Measurements from ENCODE around the gene ANKRD53. TPM values are rescaled to one million over a fixed set of nuclear protein-coding genes. Genes with fewer than 3 reads are reported as not detected.

The ANKRD53 gene, protein sequence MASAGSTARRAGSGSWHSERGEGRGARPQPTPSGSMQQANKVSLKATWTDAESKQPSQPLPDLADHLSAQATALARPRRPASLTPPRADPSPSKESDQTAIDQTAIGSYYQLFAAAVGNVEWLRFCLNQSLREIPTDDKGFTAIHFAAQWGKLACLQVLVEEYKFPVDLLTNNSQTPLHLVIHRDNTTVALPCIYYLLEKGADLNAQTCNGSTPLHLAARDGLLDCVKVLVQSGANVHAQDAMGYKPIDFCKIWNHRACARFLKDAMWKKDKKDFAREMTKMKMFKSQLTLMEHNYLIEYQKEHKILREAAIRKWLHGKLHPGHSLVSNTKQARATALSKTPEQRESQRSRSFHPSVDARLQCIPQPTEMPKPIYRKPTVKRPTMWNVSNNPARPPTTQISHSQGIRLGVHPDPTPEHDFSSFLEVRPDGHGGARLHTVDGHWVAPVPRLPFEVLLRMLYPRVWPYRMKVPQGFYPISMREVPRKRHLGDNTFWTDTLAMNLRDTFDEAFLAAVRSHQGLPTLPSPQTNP
- not detected in 2 replicates for total RNA-seq (2014; rRNA removed; shearing (Covaris generic))

DNA sequence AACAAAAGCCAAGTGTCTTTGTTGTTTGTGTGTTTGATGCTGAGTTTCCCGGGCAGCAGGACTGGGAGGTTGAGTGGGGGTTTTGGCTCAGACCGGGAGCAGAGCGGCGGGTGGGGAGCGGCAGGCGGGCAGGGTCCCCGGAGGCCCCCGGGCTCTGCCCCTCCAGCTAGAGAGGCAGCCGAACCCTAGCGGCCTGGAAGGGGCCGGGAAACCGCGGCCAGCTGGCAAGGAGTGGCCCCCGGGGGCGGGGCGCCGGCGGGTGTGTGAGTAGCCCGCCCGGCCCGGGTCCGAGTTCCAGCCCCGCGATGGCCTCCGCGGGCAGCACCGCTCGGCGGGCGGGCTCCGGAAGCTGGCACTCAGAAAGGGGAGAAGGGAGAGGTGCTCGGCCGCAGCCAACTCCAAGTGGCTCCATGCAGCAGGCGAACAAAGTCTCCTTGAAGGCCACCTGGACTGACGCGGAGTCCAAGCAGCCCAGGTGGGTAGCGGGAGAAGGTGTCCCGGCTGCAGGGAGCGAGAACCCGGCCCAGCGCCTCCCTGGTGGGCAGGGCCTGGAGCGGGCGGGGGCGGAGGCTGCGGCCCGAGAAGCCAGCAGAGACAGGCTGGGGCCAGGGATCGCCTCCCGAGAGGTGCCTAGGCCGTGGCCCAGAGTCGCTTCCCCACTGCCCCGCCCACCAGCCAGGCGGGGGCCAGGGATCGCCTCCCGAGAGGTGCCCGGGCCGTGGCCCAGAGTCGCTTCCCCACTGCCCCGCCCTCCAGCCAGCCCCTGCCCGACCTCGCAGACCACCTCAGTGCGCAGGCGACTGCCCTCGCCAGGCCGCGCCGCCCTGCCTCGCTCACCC is at the start of gene ANKRD53:
Gene ANKRD53 (plus strand): TSS at position 290 of the 839 bp plus-strand sequence. CDS start 16 bp downstream, at position 306.
- H3K27me3 ChIP-seq (replicated peaks): no peaks in the 10 kb centered on the region
- DNase-seq (ENCODE audit: low read depth in 1 of 2, low spot score in 2 of 2): no peak
- H3K4me1 ChIP-seq (replicated peaks): no peaks in the 10 kb centered on the region; the same call in 1 of the 2 replicates
- H3K9me3 ChIP-seq (replicated peaks): no peaks in the 10 kb centered on the region
- no peaks in the 10 kb centered on the region for H3K36me3 ChIP-seq
- H3K27ac ChIP-seq: no peak within 1 kb of the TSS
- H3K4me3 ChIP-seq: peak within 1 kb of the TSS; percentile 47

DNA sequence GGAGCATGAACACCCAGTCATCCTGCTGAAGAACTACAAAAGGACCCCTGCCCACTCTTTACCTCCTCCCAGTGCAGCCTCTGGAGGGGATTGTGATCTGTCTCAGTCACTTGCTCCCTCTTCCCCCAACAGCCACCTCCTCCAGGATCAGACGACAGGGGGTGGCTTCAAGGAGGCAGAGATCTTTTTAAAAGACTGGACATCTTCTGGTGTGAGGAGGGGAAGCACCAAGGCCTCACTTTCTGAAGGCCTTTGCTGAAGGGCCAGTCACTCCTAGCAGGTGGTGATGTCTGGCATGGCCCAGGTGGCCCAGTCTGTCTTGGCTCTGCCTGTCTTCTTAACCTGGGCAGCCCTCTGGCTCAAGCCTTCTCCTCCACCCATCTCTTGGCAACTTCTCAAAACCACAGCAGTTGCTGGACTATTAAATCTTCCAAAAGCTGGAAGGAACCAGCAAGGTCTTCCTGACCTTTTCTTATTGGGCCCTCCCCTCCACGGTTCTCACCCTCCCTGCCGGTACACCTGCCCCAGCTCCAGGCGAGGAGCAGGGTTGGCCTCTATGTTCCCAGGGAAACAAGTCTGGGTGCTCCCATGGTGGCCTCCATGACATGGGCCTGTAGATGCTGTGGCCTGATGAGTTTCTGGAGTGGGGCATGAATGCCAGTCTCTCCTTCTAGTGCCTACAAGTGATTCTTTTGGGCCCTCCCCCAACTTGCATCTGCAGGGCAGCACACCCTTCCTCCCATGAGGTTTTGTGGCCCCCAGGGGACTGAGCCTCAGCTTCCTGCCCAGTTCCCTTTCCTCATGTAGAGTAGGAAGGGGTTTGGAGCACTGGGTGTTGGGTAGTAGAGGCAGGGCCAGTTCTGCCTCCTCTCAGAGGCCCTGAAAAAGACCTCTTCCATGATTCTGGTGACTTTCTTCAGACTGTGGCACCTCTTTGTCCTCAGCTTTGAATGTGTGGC is 47.8 kb upstream of the ANKRD53 start:
- no peaks in the 10 kb centered on the region for H3K36me3 ChIP-seq
- DNase-seq (ENCODE audit: low read depth in 1 of 2, low spot score in 2 of 2): no peak
- H3K4me1 ChIP-seq (replicated peaks): no peaks in the 10 kb centered on the region
- no peak overlapping the region for H3K27ac ChIP-seq
- no peak overlapping the region for H3K4me3 ChIP-seq
- H3K27me3 ChIP-seq (replicated peaks): 0 out of 2 replicates have a peak, but pooled peaks cover 4% of the 10 kb centered on the region
- no peaks in the 10 kb centered on the region for H3K9me3 ChIP-seq (replicated peaks)

DNA sequence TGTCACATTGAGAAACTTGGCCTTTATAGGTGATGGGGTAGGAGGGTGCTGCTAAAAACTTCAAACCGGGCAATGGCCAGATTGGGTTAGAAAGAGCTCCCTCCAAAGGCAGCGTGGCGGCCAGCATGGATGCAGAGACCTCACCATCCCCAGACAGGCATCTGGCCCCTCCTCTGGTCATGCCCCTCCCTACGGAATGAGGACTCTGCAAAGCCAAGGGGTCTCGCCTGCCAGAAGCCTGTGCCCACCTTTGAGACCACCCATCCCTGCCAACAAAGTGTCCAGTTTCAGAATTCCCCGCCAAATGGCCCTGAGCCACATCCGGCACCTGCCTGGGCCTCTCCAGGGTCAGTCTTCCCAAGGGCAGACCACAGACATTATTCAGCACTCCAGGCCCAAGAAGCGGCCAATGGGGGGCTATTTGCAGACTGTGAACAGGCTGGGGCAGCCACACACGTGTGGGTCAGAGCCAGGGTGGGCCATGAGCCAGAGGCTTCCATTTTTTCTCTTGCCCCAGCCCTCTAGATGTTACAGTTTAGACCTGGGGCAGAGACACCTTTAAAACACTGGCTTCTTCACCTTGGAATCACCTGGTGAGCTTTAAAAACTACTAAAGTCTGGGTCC is 46.9 kb upstream of the ANKRD53 start:
- DNase-seq (ENCODE audit: low read depth in 1 of 2, low spot score in 2 of 2): no peak
- H3K4me3 ChIP-seq: no peak overlapping the region
- no peak overlapping the region for H3K27ac ChIP-seq
- H3K9me3 ChIP-seq (replicated peaks): no peaks in the 10 kb centered on the region
- H3K36me3 ChIP-seq: no peaks in the 10 kb centered on the region
- H3K27me3 ChIP-seq (replicated peaks): peaks cover 4% of the 10 kb centered on the region; the same call in 1 of the 2 replicates
- H3K4me1 ChIP-seq (replicated peaks): no peaks in the 10 kb centered on the region

DNA sequence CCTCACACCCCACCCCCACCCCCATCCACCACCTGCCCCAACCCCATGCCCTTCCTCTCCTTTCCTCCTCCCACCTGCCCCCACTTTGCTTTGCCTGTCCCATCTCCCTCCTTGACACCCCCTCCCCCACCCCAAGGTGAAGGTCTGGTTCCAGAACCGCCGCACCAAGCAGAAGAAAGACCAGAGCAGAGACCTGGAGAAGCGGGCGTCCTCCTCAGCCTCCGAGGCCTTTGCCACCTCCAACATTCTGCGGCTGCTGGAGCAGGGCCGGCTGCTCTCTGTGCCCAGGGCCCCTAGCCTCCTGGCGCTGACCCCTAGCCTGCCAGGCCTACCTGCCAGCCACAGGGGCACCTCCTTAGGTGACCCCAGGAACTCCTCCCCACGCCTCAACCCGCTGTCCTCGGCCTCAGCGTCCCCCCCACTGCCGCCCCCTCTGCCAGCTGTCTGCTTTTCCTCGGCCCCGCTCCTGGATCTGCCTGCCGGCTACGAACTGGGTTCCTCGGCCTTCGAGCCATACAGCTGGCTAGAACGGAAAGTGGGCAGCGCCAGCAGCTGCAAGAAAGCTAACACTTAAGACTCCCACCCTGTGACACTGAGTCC is 45.7 kb upstream of the ANKRD53 start:
- Histone ChIP-seq H3K36me3 (no peaks in the 10 kb centered on the region), H3K9me3 (replicated peaks) (no peaks in the 10 kb centered on the region), H3K27me3 (replicated peaks) (peaks cover 4% of the 10 kb centered on the region; the same call in 1 of the 2 replicates), H3K4me1 (replicated peaks) (no peaks in the 10 kb centered on the region), H3K27ac (no peak overlapping the region), H3K4me3 (no peak overlapping the region)
- peak in 1 of 2 experiments; percentile 37 for DNase-seq (ENCODE audit: low read depth in 1 of 2, low spot score in 2 of 2)

DNA sequence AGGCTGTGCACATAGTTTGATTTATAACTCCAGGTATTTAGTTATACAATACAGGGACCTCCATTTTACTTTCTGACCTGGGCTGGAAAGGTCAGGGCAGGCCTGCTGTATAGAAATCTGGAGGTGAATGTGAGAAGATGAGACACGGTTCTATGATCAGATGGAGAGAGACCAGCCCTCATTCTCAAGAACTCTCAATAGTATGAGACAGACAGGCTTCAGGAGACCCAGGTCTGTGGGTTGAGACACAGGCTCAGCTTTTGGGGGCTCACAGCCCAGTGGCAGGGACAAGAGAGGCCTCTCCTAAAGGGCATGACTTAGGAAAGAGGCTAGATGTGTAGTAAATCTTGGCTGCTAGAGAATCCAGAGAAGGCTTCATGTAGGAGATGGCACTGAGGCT is 43.4 kb upstream of the ANKRD53 start:
- no peak for DNase-seq (ENCODE audit: low read depth in 1 of 2, low spot score in 2 of 2)
- H3K27me3 ChIP-seq (replicated peaks): peaks cover 4% of the 10 kb centered on the region; the same call in 1 of the 2 replicates
- no peaks in the 10 kb centered on the region for H3K9me3 ChIP-seq (replicated peaks)
- H3K27ac ChIP-seq: no peak overlapping the region
- no peaks in the 10 kb centered on the region for H3K4me1 ChIP-seq (replicated peaks)
- no peak overlapping the region for H3K4me3 ChIP-seq
- no peaks in the 10 kb centered on the region for H3K36me3 ChIP-seq

DNA sequence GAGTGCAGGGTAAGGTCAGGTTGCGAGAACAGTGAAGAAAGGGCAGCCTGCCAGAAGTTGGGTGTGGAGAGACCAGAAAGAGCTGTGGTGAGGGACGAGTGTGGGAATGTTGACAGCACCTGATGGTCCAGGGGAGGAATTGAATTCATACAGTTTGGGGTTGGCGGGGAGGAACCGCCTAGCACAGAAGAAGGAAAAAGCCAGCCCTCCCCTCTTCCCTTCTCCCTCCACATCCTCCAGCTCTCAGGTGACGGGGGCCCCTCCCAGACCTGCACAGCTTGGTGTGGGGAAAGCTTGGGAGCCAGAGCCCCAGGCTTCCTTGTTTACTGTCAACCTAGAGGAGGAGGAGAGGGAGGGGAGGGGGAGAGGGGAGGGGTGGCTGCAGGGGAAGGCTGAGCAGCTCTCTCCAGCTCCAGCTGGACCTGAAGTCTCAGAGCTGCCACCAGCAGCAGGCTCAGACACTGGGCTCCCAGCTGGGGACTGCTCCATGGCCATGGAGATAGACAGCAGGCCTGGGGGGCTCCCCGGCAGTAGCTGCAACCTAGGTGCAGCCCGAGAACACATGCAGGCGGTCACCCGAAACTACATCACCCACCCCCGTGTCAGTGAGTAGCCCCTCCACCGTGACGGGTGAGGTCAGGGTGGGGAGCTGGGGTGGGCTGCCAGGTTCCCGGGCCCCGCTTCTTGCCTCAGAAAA is 42.8 kb upstream of the ANKRD53 start, which contains the start of gene ATP6V1B1:
Gene ATP6V1B1 (plus strand): TSS at position 433 of the 697 bp plus-strand sequence. CDS start 55 bp downstream, at position 488.
- Histone ChIP-seq H3K36me3 (no peaks in the 10 kb centered on the region), H3K9me3 (replicated peaks) (no peaks in the 10 kb centered on the region), H3K4me1 (replicated peaks) (no peaks in the 10 kb centered on the region), H3K4me3 (no peak within 1 kb of the TSS), H3K27ac (no peak within 1 kb of the TSS), H3K27me3 (replicated peaks) (peaks cover 4% of the 10 kb centered on the region; the same call in 1 of the 2 replicates)
- peak in 1 of 2 experiments; percentile 34 for DNase-seq (ENCODE audit: low read depth in 1 of 2, low spot score in 2 of 2)

DNA sequence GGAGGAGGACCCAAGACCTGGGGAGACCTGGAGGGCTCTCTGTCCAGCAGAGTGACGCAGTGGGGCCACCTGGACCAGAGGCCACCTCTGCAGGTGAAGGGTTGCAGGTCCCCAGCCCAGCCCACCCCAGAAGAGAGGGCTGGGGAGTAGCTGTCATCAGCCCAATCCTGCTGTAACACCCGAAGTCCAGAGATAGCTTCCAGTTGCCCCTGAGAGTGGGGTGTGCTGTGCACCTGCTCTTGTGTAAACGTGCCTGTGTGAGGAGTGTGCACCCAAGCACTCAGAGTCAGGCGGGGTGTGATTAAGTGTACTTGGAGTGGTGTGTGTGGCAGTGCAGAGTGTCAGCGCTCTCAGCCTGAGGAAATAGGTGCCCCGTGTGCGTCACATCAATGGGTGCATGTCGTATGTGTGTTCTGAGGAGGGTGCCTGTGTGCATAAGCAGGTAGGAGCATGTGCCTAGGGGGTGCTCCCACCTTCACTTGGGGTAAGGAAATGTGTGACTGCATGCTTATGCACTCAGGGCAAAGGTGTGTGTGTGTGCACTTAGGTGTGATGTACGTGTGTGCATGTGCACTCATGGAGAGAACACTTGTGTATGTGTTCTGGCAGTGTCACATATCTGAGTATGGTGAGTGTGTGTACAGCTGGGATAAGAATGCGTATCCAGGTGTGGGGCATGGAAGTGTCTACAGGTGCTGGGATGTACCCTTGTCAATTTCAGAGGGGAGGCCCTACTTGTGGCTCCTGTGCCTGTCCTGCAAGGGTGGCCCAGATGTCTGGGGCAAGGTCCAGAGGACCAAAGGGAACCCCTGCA is 42.1 kb upstream of the ANKRD53 start:
- peaks cover 4% of the 10 kb centered on the region; the same call in 1 of the 2 replicates for H3K27me3 ChIP-seq (replicated peaks)
- peak in 1 of 2 experiments; percentile 26 for DNase-seq (ENCODE audit: low read depth in 1 of 2, low spot score in 2 of 2)
- no peak overlapping the region for H3K4me3 ChIP-seq
- no peaks in the 10 kb centered on the region for H3K36me3 ChIP-seq
- no peaks in the 10 kb centered on the region for H3K9me3 ChIP-seq (replicated peaks)
- H3K27ac ChIP-seq: no peak overlapping the region
- no peaks in the 10 kb centered on the region for H3K4me1 ChIP-seq (replicated peaks)

DNA sequence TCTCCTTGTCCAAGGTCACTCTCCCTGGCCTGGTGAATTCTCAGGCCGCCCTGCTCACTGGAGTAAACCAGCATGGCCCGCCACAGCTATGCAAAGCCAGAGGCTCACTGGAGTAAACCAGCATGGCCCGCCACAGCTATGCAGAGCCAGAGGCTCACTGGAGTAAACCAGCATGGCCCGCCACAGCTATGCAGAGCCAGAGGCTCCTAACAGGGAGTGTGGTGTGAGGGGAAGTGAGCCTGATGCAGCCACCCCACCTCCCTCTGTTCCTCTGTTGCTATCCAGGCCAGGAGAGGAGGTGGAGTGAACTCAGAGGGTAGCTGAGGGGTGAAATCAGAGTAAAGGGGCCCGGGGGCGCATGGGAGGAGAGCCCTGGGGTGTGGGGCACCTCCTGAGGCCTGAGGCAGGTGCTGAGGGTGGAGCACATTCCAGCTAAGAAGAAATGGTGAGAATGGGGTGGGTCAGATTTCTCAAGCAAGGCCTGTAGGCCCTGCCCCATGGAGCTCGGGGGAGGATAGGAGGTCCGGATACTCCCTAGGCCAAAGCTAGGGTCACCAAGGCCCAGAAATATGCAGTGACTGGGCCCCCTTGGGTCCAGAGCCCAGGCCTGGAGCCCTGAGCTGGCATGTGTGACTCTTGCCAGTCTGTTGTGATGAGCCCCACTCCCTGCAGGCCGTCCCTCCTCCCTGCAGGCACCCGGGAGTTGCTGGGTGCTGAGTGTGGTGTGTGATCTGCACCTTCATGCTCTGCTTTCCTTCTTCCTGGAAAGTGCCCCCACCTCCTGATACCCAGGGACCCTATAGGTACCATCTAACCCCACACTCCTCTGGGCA is 41.2 kb upstream of the ANKRD53 start:
- H3K4me3 ChIP-seq: no peak overlapping the region

DNA sequence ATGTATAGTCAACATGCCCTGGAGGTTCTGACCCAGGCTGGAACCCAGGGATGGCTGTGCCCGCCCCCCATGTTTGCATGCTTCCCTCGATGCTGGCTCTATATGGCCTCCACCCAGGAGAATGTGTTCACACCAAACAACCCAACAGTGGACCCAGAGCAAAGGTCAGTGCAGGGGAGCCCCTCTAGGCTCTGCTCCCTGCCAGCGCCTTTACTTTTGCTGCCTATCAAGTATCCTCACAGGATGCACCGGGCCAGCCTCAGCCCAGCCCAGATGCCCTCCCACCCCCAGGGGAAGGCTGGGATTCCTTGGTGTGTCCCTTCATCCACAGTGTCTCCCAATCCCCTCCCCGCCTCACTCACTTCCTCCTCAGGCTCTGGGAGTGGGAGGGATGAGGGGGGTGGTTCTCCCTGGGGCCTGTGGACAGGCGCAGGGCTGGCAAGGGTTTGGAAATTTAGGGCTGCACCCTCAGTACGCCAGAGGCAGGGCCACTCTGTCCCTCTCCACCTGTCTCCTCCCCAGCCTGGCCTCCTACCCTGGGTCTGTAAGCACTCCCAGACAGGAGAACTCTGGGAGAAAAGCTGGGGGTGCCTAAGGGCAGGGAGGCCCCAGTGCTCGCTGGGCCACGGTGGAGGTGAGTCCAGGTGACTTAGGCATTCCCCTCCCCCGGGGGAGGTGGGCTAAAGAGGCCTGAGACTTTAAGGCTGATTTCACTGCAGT is 40.4 kb upstream of the ANKRD53 start:
- no peaks in the 10 kb centered on the region for H3K4me1 ChIP-seq (replicated peaks)
- H3K27ac ChIP-seq: no peak overlapping the region
- DNase-seq (ENCODE audit: low read depth in 1 of 2, low spot score in 2 of 2): peak in 1 of 2 experiments; percentile 33
- no peaks in the 10 kb centered on the region for H3K36me3 ChIP-seq
- no peak overlapping the region for H3K4me3 ChIP-seq
- no peaks in the 10 kb centered on the region for H3K9me3 ChIP-seq (replicated peaks)
- H3K27me3 ChIP-seq (replicated peaks): peaks cover 4% of the 10 kb centered on the region; the same call in 1 of the 2 replicates

More for the DNA sequence above, 41.2 kb upstream of the ANKRD53 start:
- Histone ChIP-seq H3K36me3 (no peaks in the 10 kb centered on the region), H3K27me3 (replicated peaks) (peaks cover 4% of the 10 kb centered on the region; the same call in 1 of the 2 replicates), H3K27ac (no peak overlapping the region), H3K9me3 (replicated peaks) (no peaks in the 10 kb centered on the region), H3K4me1 (replicated peaks) (no peaks in the 10 kb centered on the region)
- peak in 1 of 2 experiments; percentile 29 for DNase-seq (ENCODE audit: low read depth in 1 of 2, low spot score in 2 of 2)

DNA sequence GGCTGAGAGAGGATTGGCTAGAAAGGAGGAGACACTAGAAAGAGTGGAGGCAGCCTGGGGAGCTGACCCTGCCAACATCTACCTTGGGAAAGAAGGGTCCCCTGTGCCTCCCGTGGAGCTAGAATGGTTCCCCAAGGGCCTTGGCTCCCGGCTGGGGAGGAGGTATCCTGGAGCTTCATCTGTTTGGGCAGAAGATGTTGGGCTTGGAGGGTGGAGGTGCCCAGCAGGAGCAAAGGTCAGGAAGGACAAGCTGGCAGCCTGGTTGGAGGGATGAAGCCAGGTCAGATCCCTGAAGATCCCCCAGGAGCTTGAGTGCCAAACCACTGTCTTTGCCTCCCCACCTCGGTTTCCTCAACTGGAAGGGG is 39.9 kb upstream of the ANKRD53 start:
- no peaks in the 10 kb centered on the region for H3K4me1 ChIP-seq (replicated peaks)
- no peaks in the 10 kb centered on the region for H3K9me3 ChIP-seq (replicated peaks)
- H3K4me3 ChIP-seq: no peak overlapping the region
- H3K27ac ChIP-seq: no peak overlapping the region
- no peak for DNase-seq (ENCODE audit: low read depth in 1 of 2, low spot score in 2 of 2)
- peaks cover 1% of the 10 kb centered on the region; the same call in 1 of the 2 replicates for H3K27me3 ChIP-seq (replicated peaks)
- no peaks in the 10 kb centered on the region for H3K36me3 ChIP-seq

All from SJSA1 (cell line).